Spleen (tissue), 7 donors: ENCODE data around the gene SLC22A23.

Experiments used
- POLR2A ChIP-seq, 3 donors: fragments of 450-650 bp; IDR thresholded peaks; one replicate each; pipeline ENCODE4 v1.5.1; 2017; ENCODE audit warnings: antibody characterized with exemption in 3 of 3, mild to moderate bottlenecking in 1 of 3
- POLR2AphosphoS5 ChIP-seq, 3 donors: sonication (generic); formaldehyde crosslinking; IDR thresholded peaks; one replicate each; pipeline ENCODE4 v1.5.1; 2017; ENCODE audit warnings: antibody characterized with exemption in 3 of 3
- TF ChIP-seq, protein P1 (sequence below), 11 experiments: fragments of 200-600 bp in 7 of 11; fragments of 450-650 bp in 4 of 11; sonication (generic) in 4 of 11; IDR thresholded peaks in 8 of 11; conservative IDR thresholded peaks in 3 of 11; 1 replicate in 7 of 11; 2 replicates in 4 of 11; pipeline versions ENCODE4 v1.4.0 to v1.8.0; 2016 to 2021; ENCODE audit warnings: antibody characterized with exemption in 11 of 11, inconsistent platforms in 4 of 11, mild to moderate bottlenecking in 1 of 11
- donor health status: DM: no; HTN: no; CAD: no; lungs with moderate emphysema.
- donor health status: DM: no; HTN: no; CAD: no.
- donor health status: DM: no; HTN: no; CAD: no.

DNA sequence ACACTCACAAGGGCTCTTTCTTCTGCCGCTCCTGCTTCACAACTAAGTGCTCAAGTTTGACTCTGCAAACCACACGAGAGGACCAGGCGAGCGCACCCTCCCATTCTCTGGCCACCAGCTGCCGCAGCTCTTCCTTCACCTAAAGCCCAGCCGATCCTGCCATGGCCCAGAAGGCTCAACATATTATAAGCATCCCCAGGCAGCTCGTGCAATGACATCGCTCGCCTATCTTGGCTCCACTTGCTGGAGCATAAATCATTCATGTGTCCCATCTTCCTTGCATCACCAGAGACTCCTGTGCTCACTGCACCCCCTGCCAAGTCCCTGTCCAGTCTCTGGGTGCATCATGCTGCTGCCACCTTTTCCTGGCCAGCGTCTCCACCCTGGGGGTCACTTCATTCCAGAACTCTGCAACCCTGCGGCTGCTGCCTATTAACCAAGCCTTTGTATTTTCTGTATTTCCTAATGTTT, 139.1 kb downstream of the SLC22A23 start:
- TF ChIP-seq, protein P1, sequence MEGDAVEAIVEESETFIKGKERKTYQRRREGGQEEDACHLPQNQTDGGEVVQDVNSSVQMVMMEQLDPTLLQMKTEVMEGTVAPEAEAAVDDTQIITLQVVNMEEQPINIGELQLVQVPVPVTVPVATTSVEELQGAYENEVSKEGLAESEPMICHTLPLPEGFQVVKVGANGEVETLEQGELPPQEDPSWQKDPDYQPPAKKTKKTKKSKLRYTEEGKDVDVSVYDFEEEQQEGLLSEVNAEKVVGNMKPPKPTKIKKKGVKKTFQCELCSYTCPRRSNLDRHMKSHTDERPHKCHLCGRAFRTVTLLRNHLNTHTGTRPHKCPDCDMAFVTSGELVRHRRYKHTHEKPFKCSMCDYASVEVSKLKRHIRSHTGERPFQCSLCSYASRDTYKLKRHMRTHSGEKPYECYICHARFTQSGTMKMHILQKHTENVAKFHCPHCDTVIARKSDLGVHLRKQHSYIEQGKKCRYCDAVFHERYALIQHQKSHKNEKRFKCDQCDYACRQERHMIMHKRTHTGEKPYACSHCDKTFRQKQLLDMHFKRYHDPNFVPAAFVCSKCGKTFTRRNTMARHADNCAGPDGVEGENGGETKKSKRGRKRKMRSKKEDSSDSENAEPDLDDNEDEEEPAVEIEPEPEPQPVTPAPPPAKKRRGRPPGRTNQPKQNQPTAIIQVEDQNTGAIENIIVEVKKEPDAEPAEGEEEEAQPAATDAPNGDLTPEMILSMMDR (IDR thresholded peaks at IDR 0.05 in 8 of 11, conservative IDR thresholded peaks at IDR 0.05 in 3 of 11), result no peak
- TF ChIP-seq POLR2AphosphoS5 (IDR thresholded peaks at IDR 0.05) (no peak), POLR2A (IDR thresholded peaks at IDR 0.05) (no peak)
